Duodenal mucosa (tissue), 2 donors: ENCODE data around the gene CSNK2A1.

Experiments used
- H3K27ac ChIP-seq: one replicate; pipeline ENCODE4 v1.7.0; 2013; ENCODE audit warnings: low read depth, low read length
- H3K27me3 ChIP-seq, 2 donors: one replicate each; pipeline ENCODE4 v1.7.0; 2013; ENCODE audit warnings: low read length in 2 of 2, control low read depth in 1 of 2; ENCODE audit not compliant: insufficient read depth in 2 of 2, control insufficient read depth in 1 of 2
- H3K36me3 ChIP-seq, 2 donors: one replicate each; pipeline ENCODE4 v1.7.0; 2013; ENCODE audit warnings: low read length in 2 of 2, control low read depth in 1 of 2; ENCODE audit not compliant: insufficient read depth in 2 of 2, control insufficient read depth in 1 of 2
- H3K4me1 ChIP-seq, 2 donors: one replicate each; pipeline ENCODE4 v1.7.0; 2013; ENCODE audit warnings: low read length in 2 of 2, control low read depth in 1 of 2; ENCODE audit not compliant: insufficient read depth in 2 of 2, control insufficient read depth in 1 of 2
- H3K4me3 ChIP-seq, 2 donors: one replicate each; pipeline ENCODE4 v1.7.0; 2013; ENCODE audit warnings: low read length in 2 of 2, low read depth in 1 of 2
- H3K9ac ChIP-seq, 2 donors: one replicate each; pipeline ENCODE4 v1.7.0; 2013; ENCODE audit warnings: low read length in 2 of 2, low read depth in 1 of 2
- H3K9me3 ChIP-seq, 2 donors: one replicate each; pipeline ENCODE4 v1.7.0; 2013; ENCODE audit warnings: low read length in 2 of 2, control low read depth in 1 of 2; ENCODE audit not compliant: control insufficient read depth in 1 of 2

CSNK2A1 gene

DNA sequence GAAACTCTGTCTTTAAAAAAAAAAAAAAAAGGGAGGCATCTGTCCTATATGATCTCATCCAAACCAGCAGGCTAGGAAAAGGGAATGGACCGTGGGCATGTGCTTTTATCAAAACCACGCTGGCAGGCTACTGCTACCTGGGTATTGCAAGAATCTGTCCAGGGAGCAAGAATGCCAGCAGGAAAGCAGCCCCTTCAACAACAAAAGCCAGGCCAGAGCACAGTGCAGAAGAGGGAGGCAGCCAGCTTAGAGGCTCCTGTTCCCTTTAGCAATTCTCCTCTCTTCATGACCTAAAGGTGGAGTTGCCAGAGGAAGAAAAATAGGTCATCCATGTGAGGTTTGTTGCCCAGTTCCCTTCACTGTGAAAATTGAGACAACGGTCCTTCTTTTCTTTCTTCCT is 99.5 kb downstream of the CSNK2A1 start:
- Histone ChIP-seq H3K36me3 (peaks cover 24 to 72% of the 10 kb centered on the region in 2 donors), H3K4me3 (no peak overlapping the region), H3K9me3 (no peaks in the 10 kb centered on the region), H3K27me3 (no peaks in the 10 kb centered on the region), H3K9ac (no peak overlapping the region), H3K27ac (no peak overlapping the region), H3K4me1 (peaks cover 0 to 4% of the 10 kb centered on the region in 2 donors)

DNA sequence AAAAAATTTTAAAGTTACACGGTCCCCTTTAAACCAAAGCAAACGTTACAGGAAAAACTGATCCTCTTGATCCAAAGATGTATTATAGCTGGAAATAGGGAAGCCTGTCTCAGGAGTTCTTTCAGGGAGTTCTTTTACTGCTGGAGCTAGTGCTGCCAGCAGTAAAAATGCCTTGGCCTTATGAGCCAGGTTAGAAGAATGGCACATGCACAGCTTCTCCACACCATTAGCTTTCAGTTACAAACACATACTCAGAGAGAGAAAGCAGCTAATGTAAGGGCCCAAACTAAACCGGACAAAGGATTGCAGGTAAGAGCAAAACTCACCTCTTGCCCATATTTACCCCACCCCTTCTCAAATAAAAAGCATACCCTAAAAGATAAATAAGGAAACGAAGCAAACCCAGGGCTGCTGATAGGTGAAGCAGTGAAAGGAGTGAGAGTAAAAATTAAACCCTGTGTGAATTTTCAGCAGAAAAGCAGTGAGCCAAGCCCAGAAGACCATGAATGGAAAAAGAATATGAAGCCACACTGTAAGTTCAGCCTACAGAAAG is 100.3 kb downstream of the CSNK2A1 start:
- H3K9me3 ChIP-seq = no peaks in the 10 kb centered on the region
- H3K4me3 ChIP-seq = no peak overlapping the region
- peaks cover 31 to 80% of the 10 kb centered on the region in 2 donors for H3K36me3 ChIP-seq
- H3K27ac ChIP-seq = no peak overlapping the region
- H3K4me1 ChIP-seq = peaks cover 0 to 4% of the 10 kb centered on the region in 2 donors
- H3K9ac ChIP-seq = no peak overlapping the region
- no peaks in the 10 kb centered on the region for H3K27me3 ChIP-seq

DNA sequence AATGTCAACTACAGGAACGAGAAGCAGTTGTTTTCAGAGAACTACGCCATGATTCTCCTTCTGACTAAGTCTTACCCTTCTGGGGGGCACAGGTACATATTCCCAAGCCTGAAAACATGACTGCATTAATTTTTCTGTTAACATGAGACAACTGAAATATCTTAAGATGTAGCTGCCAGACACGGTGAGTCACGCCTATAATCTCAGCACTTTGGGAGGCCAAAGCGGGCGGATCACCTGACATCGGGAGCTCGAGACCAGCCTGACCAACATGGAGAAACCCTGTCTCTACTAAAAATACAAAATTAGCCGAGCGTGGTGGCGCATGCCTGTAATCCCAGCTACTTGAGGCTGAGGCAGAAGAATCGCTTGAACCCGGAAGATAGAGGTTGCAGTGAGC is 103.0 kb downstream of the CSNK2A1 start:
- no peak overlapping the region for H3K9ac ChIP-seq
- H3K27ac ChIP-seq = no peak overlapping the region
- H3K36me3 ChIP-seq = peaks cover 43 to 91% of the 10 kb centered on the region in 2 donors
- no peaks in the 10 kb centered on the region for H3K9me3 ChIP-seq
- H3K4me1 ChIP-seq = peaks cover 0 to 9% of the 10 kb centered on the region in 2 donors
- no peaks in the 10 kb centered on the region for H3K27me3 ChIP-seq
- H3K4me3 ChIP-seq = no peak overlapping the region

DNA sequence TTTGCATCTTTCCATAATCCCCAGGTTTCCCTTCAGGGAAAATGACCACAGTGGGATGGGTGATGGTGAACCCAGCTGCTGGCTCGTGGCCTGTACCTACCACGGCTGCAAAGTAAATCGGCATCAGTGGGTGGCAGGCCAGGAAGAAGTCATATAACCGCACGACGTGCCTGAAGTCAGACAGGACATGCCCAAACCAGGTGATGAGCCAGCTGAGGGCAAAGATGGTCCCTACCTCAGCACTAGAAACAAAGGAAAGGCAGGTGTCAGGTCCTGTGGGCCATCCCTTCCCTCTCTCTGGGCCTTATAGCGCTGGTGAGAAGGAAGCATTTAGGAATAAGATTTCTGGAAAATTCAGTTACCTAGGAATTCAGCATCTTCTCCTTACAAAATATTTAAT is 103.4 kb downstream of the CSNK2A1 start:
- no peak overlapping the region for H3K4me3 ChIP-seq
- no peaks in the 10 kb centered on the region for H3K27me3 ChIP-seq
- H3K27ac ChIP-seq = no peak overlapping the region
- H3K9me3 ChIP-seq = no peaks in the 10 kb centered on the region
- H3K4me1 ChIP-seq = peaks cover 0 to 9% of the 10 kb centered on the region in 2 donors
- H3K36me3 ChIP-seq = peaks cover 47 to 91% of the 10 kb centered on the region in 2 donors
- H3K9ac ChIP-seq = no peak overlapping the region

DNA sequence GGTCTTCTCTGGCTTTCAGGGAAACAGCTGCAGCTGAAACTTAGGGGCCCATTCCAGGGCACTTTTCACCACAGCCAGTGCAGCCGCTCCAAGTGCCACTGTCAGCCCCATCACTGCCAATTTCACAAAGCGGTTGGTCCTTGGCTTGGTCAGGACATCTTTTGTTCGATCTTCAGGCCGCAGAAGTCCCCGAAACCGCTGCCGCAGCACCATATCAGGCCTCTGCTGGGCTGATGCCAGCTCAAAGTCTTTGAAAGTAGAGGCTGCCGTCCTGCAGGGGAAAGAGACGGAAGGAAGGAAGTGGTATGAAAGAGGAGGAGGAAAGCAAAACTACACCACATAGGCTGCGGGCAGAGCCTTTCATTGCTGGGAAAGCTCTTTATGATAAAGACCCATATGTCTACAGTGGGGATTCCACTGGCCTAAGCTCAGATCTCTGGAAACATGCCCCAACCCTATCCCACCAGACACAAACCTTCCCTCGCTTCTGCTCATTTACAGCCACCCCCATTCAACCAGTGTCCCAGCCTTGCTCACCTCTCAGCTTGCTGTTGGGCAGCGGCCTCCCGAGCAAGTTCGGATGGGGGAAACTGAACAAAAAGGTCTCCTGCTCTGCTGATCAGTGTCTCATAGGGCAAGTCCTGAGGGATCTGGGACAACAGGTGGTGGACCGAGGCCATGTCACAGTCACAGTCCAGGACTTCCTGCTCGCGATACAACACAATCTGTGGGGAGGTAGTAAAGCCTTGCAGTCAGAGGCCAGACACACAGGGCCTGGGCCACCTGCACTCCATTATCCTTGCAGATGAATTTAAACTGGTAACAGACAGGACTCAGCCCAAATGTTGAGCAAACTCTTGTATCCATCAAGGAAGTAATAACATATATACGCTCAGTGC is 104.8 kb downstream of the CSNK2A1 start:
- H3K4me1 ChIP-seq = peaks cover 0 to 9% of the 10 kb centered on the region in 2 donors
- H3K27ac ChIP-seq = no peak overlapping the region
- H3K9ac ChIP-seq = no peak overlapping the region
- peaks cover 47 to 83% of the 10 kb centered on the region in 2 donors for H3K36me3 ChIP-seq
- H3K9me3 ChIP-seq = no peaks in the 10 kb centered on the region
- no peaks in the 10 kb centered on the region for H3K27me3 ChIP-seq
- H3K4me3 ChIP-seq = no peak overlapping the region

DNA sequence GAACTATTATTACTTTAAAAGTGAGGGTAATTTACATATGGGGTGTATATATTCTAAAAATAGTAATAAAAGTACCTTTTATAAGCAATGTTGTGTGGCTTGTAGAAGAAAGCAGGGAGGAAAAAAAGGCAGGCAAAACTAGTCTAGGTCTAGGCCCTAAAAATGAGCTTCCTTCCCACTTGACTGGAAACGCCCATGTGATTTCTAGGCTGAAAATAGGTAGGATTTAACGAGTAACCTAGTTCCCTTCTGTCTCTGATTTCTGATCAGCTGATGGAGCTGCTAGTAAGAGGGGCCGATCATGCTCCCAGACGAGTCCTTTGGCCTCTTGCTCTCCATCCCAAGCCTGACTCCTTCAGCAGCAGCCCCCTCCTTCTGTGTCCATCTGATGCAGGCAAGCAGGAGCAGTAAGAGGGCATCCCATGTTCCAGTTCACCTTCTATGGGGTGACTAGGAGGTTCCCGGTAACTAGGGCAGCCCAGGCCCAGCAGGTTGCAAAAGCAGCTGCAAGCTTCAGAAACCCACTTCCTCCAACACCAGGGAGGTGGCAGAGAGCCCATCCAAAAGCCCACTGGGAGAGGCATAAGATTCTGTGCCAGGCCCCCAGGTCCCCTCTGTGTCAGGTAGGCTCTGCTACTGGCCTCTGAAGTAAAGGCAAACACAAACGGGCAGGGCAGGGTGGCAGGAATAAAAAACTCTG is 105.7 kb downstream of the CSNK2A1 start:
- no peaks in the 10 kb centered on the region for H3K9me3 ChIP-seq
- H3K36me3 ChIP-seq = peaks cover 44 to 80% of the 10 kb centered on the region in 2 donors
- H3K27ac ChIP-seq = no peak overlapping the region
- no peaks in the 10 kb centered on the region for H3K27me3 ChIP-seq
- H3K4me3 ChIP-seq = no peak overlapping the region
- H3K9ac ChIP-seq = no peak overlapping the region
- H3K4me1 ChIP-seq = peaks cover 0 to 9% of the 10 kb centered on the region in 2 donors

DNA sequence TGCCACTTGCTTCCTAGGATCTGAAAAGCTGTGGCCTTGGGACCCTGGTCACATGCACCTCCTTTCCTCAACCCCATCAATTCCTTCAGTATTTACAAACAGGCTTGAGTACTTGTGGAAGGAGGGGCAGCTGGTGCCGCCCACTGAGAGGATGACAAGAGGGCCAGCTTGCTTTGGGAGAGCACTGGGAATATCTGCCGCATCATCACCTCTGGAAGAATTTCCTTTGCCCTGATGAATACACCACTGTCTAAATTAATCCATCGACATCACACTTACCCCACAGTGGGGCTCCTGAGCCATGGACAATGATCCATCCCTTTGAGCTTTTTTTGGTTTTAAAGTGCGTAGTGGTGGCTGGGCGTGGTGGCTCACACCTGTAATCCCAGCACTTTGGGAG is 107.1 kb downstream of the CSNK2A1 start:
- Histone ChIP-seq H3K4me3 (no peak overlapping the region), H3K27me3 (no peaks in the 10 kb centered on the region), H3K9me3 (no peaks in the 10 kb centered on the region), H3K27ac (no peak overlapping the region), H3K9ac (no peak overlapping the region), H3K4me1 (peaks cover 0 to 9% of the 10 kb centered on the region in 2 donors), H3K36me3 (peaks cover 44 to 80% of the 10 kb centered on the region in 2 donors)

DNA sequence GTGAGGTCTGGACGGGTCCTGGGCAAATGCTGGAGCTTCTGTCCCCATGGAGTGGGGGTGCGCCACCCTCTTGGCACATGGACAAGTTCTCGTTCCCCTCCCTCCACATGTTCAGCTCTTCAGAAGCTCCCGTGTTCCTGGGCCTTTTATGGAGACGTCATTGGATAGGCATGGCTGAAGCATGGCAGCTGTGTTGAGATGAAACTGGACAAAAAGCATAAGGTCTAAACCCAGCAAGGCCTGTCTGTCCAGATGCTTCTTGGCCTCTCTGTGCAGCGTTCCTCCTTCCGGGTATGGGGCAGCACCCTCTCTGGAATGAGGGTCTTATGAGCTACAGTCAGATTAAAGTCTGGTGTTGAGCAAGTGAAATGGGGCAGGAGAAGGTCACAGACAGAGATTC is 108.0 kb downstream of the CSNK2A1 start:
- Histone ChIP-seq H3K4me3 (no peak overlapping the region), H3K9me3 (no peaks in the 10 kb centered on the region), H3K27ac (no peak overlapping the region), H3K36me3 (peaks cover 42 to 78% of the 10 kb centered on the region in 2 donors), H3K4me1 (peaks cover 0 to 9% of the 10 kb centered on the region in 2 donors), H3K9ac (no peak overlapping the region), H3K27me3 (no peaks in the 10 kb centered on the region)

DNA sequence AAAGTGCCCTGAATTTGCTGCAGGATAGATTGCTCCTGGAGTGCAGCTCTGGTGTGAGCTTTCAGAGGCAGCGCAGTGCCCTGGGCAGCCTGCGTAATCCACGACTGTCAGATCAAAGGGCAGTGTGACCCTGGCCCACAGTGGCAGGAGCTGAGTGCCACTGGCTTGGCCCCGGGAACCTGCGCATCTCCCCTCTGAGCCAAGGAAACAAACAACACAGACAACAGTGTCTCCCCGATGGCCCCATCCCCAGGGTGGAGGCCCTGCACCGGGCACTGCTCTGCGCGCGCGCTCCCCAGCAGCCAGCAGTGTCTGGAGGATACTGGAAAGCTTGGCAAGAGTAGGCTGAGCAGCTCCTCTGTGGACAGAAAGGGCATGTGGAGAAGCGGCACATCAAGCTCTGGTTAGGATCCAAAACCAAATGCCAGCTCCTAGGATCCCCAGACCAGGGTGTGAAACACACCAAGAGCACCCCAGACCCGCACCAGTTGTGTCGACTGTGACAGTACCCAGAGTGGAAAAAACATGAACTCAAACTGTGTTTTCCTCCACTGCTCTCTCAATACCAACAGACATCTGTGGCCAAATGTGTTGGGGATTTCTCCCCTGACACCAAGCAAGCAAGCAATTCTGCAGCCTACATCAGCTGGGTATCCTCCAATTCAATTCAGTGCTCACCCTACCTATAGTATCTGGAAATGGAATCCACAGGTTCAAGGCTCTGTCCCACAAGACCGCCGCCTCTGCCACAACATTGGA is 108.8 kb downstream of the CSNK2A1 start:
- Histone ChIP-seq H3K27ac (no peak overlapping the region), H3K27me3 (no peaks in the 10 kb centered on the region), H3K4me1 (peaks cover 0 to 9% of the 10 kb centered on the region in 2 donors), H3K9me3 (no peaks in the 10 kb centered on the region), H3K4me3 (no peak overlapping the region), H3K9ac (no peak overlapping the region), H3K36me3 (peaks cover 39 to 78% of the 10 kb centered on the region in 2 donors)
